Hepatocyte (in vitro differentiated cells): ENCODE measurements around the gene GLP1R.

Experiments used
- CTCF ChIP-seq: fragments of 200-600 bp; sonication (generic); IDR thresholded peaks from 2 replicates; pipeline ENCODE4 v1.5.1; 2016; ENCODE audit warnings: antibody characterized with exemption, mild to moderate bottlenecking; ENCODE audit not compliant: poor library complexity
- EZH2 ChIP-seq: fragments of 200-600 bp; sonication (generic); IDR thresholded peaks from 2 replicates; pipeline ENCODE4 v1.6.1; 2016; ENCODE audit warnings: antibody characterized with exemption, mild to moderate bottlenecking, borderline replicate concordance
- EZH2phosphoT487 ChIP-seq: fragments of 200-600 bp; sonication (generic); IDR thresholded peaks from one replicate; pipeline ENCODE4 v1.6.1; 2018; ENCODE audit warnings: antibody characterized with exemption, mild to moderate bottlenecking, low read depth, moderate library complexity; ENCODE audit not compliant: unreplicated experiment, severe bottlenecking

DNA sequence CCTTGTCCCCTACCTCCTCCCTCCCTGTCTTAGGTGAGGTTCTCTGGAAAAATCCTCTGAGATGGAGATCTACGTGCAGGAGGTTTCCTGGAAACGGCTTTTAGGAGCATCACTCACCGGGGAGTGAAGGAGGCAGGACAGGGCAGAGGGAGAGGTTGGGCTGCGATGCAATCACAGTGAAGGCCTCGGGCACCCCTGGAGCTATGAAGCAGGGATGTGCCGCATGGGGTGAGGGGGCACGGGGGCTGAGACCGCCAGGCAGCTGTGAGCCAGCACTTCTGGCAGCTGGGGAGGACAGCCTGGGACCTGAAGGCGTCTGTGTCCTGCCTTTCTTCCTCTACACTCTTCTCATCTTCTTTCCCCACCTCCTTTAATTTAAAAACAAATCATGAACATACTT, 12.9 kb upstream of the GLP1R start:
- no peak for TF ChIP-seq CTCF
- no peak for TF ChIP-seq EZH2
- TF ChIP-seq EZH2phosphoT487: no peak
